ENCODE results near the gene MMP19. TPM values are rescaled to one million over a fixed set of nuclear protein-coding genes. Genes with fewer than 3 reads are reported as not detected.

The MMP19 gene
- total and polyA plus RNA-seq, 2 of the 4 experiments (the other 2 are of a cell fraction), result 9.9 to 34.7 TPM

DNA sequence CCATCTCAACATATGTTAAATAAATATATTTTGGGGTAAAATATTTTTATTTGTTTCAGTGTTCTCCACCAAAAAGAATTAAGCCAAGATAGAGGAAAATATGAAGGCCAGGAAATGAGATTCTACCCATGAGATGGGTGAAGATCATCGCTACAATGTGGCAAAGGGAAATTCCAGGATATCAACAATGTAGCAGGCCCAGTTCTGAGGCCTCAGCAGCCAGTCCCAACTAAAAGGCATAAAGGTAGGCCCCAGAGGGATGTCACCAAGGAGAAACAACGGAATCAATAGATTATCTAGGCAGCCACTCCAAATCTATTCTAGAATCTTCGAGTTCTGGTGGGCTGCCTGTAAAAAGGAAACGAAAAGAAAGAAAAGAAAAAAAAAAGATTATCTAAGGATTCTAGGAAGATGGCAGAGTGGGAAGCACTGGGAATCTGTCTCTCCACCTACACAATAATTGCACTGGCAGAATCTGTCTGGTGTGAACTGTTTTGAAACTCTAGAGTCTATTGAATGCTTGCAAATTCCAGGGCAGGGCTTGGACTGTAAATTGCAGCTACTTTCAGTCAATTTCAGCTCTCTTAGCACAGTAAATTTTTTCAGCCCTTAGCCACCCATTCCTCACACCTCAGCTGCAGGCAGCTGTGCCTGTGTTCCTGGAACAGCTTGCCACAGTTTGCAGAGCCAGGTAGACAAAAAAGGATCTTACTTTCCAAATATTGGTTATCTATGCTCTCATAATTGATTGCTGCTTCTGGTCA lies 33.1 kb upstream of the MMP19 start:
- POLR2A ChIA-PET (ENCODE audit: unreplicated experiment), result no interaction called here
- no peak for ATAC-seq (ENCODE audit: low read depth)
- H3K27me3 ChIP-seq (ENCODE audit: control insufficient read depth, insufficient read depth, low read length), result no peaks in the 10 kb centered on the region

More for the DNA sequence above, 33.1 kb upstream of the MMP19 start:
- no peak overlapping the region for H2BK15ac ChIP-seq (ENCODE audit: low read depth, low read length)
- H3K18ac ChIP-seq (ENCODE audit: low read depth, low read length), result no peak overlapping the region
- H2BK5ac ChIP-seq (ENCODE audit: low read depth, low read length, poor library complexity, severe bottlenecking), result no peak overlapping the region
- TF ChIP-seq CHD1 (IDR thresholded peaks at IDR 0.05; ENCODE audit: low read depth, low read length), result no peak
- TF ChIP-seq FOS (IDR thresholded peaks at IDR 0.05; ENCODE audit: low read depth, low read length), result no peak
- no peak for TF ChIP-seq CEBPB (IDR thresholded peaks at IDR 0.05; ENCODE audit: low read depth, low read length)
- TF ChIP-seq RCOR1 (IDR thresholded peaks at IDR 0.05; ENCODE audit: insufficient replicate concordance, low read length), result no peak
- TF ChIP-seq RAD21 (IDR thresholded peaks at IDR 0.05; ENCODE audit: low read length), result no peak
- TF ChIP-seq, protein P1, sequence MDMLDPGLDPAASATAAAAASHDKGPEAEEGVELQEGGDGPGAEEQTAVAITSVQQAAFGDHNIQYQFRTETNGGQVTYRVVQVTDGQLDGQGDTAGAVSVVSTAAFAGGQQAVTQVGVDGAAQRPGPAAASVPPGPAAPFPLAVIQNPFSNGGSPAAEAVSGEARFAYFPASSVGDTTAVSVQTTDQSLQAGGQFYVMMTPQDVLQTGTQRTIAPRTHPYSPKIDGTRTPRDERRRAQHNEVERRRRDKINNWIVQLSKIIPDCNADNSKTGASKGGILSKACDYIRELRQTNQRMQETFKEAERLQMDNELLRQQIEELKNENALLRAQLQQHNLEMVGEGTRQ (IDR thresholded peaks at IDR 0.05; ENCODE audit: low read depth, low read length), result no peak
- TF ChIP-seq, protein P2, sequence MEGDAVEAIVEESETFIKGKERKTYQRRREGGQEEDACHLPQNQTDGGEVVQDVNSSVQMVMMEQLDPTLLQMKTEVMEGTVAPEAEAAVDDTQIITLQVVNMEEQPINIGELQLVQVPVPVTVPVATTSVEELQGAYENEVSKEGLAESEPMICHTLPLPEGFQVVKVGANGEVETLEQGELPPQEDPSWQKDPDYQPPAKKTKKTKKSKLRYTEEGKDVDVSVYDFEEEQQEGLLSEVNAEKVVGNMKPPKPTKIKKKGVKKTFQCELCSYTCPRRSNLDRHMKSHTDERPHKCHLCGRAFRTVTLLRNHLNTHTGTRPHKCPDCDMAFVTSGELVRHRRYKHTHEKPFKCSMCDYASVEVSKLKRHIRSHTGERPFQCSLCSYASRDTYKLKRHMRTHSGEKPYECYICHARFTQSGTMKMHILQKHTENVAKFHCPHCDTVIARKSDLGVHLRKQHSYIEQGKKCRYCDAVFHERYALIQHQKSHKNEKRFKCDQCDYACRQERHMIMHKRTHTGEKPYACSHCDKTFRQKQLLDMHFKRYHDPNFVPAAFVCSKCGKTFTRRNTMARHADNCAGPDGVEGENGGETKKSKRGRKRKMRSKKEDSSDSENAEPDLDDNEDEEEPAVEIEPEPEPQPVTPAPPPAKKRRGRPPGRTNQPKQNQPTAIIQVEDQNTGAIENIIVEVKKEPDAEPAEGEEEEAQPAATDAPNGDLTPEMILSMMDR (conservative IDR thresholded peaks at IDR 0.05; ENCODE audit: low read depth, low read length), result no peak
- no peak for TF ChIP-seq NFE2L2 (IDR thresholded peaks at IDR 0.05; ENCODE audit: low read depth, low read length)
- no peak for TF ChIP-seq MXI1 (IDR thresholded peaks at IDR 0.05; ENCODE audit: borderline replicate concordance, low read depth, low read length)
- TF ChIP-seq BHLHE40 (IDR thresholded peaks at IDR 0.05; ENCODE audit: low read depth, low read length), result no peak
- TF ChIP-seq MAFK (IDR thresholded peaks at IDR 0.05; ENCODE audit: low read depth, low read length), result no peak
- TF ChIP-seq, protein P3, sequence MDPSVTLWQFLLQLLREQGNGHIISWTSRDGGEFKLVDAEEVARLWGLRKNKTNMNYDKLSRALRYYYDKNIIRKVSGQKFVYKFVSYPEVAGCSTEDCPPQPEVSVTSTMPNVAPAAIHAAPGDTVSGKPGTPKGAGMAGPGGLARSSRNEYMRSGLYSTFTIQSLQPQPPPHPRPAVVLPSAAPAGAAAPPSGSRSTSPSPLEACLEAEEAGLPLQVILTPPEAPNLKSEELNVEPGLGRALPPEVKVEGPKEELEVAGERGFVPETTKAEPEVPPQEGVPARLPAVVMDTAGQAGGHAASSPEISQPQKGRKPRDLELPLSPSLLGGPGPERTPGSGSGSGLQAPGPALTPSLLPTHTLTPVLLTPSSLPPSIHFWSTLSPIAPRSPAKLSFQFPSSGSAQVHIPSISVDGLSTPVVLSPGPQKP (IDR thresholded peaks at IDR 0.05; ENCODE audit: borderline replicate concordance, low read depth, low read length), result no peak
- no peak for TF ChIP-seq POLR2A (IDR thresholded peaks at IDR 0.05; ENCODE audit: low read depth, low read length)
- TF ChIP-seq MAZ (IDR thresholded peaks at IDR 0.05; ENCODE audit: borderline replicate concordance, low read depth, low read length), result no peak
- TF ChIP-seq SMC3 (IDR thresholded peaks at IDR 0.05; ENCODE audit: low read depth, low read length), result no peak
- TF ChIP-seq RFX5 (IDR thresholded peaks at IDR 0.05; ENCODE audit: low read depth, low read length), result no peak
- no peaks in the 10 kb centered on the region for H3K36me3 ChIP-seq (ENCODE audit: control insufficient read depth, insufficient read depth, low read length)
- no peak for DNase-seq
- no peak overlapping the region for H3K27ac ChIP-seq (ENCODE audit: insufficient read depth, low read length)
- H3K79me1 ChIP-seq (ENCODE audit: low read depth in 1 of 2, low read length in 2 of 2), result no peaks in the 10 kb centered on the region
- BruUV-seq (replicated peaks), result no TSS peak
- no peak overlapping the region for H3K23ac ChIP-seq (ENCODE audit: low read depth, low read length)
- H2AK9ac ChIP-seq (replicated peaks; ENCODE audit: low read depth, low read length, poor library complexity), result no peak overlapping the region
- no peak overlapping the region for H3K4me3 ChIP-seq (ENCODE audit: insufficient read depth, low read depth, low read length)
- no peaks in the 10 kb centered on the region for H3K4me1 ChIP-seq (ENCODE audit: control insufficient read depth, insufficient read depth, low read length)
- no peaks in the 10 kb centered on the region for H3K9me3 ChIP-seq (ENCODE audit: control insufficient read depth, insufficient read depth, low read length)
- intact Hi-C loops (cut with micrococcal nuclease), result no loop called here
- 100% methylated on average over 1 of the region's 4 CpGs; no CpG with 5 or more reads in 1 of the 2 experiments for WGBS, 2 experiments (ENCODE audit: extremely low coverage in 2 of 2, insufficient read length in 1 of 2)
- no peak overlapping the region for H3K9ac ChIP-seq (ENCODE audit: low read depth, low read length)
- H2BK20ac ChIP-seq (ENCODE audit: low read depth, low read length), result no peak overlapping the region
- H2BK120ac ChIP-seq (ENCODE audit: low read depth, low read length), result no peak overlapping the region
- H4K20me1 ChIP-seq (ENCODE audit: insufficient read depth, low read length), result no peaks in the 10 kb centered on the region
- H4K8ac ChIP-seq (ENCODE audit: low read depth in 2 of 2, low read length in 2 of 2), result no peak overlapping the region
- CTCF ChIA-PET, result no interaction called here
- H3K14ac ChIP-seq (replicated peaks; ENCODE audit: low read depth, low read length), result no peak overlapping the region
- no peaks in the 10 kb centered on the region for H3K9me1 ChIP-seq (ENCODE audit: insufficient read depth, low read length)
- H3K4ac ChIP-seq (ENCODE audit: low read depth, low read length), result no peak overlapping the region
- H3K4me2 ChIP-seq (ENCODE audit: low read depth, low read length), result no peak overlapping the region
- no peak overlapping the region for H2AK5ac ChIP-seq (ENCODE audit: low read depth, low read length)
- H3K56ac ChIP-seq (ENCODE audit: extremely low read depth, insufficient read depth, low read length), result no peak overlapping the region
- in situ Hi-C loops (cut with MboI; ENCODE audit: low sequenced_read_pairs), result no loop called here
- H4K91ac ChIP-seq (ENCODE audit: insufficient read depth, low read depth, low read length), result no peak overlapping the region
- dilution Hi-C loops (cut with HindIII; ENCODE audit: low sequenced_read_pairs, unreplicated experiment), result no loop called here
- H2AFZ ChIP-seq (replicated peaks; ENCODE audit: low read length, poor library complexity), result no peak overlapping the region
- no peak overlapping the region for H4K5ac ChIP-seq (ENCODE audit: low read depth, low read length)
